K562 (cell line): ENCODE measurements around the gene CC2D2B. TPM values are rescaled to one million over a fixed set of nuclear protein-coding genes. Genes with fewer than 3 reads are reported as not detected.

ENCODE experiments used
- BCL6 ChIP-seq: fragments of 250-450 bp; sonication (Bioruptor Pico); IDR thresholded peaks from 2 replicates; pipeline ENCODE4 v1.4.0; 2020
- FOSL1 ChIP-seq: fragments of 200-800 bp; sonication (Bioruptor generic); conservative IDR thresholded peaks from 2 replicates; pipeline ENCODE4 v1.6.1; 2016; ENCODE audit warnings: missing genetic modification characterization, missing compliant biosample characterization
- HNRNPLL ChIP-seq: fragments of 200-400 bp; formaldehyde crosslinking; IDR thresholded peaks from 2 replicates; pipeline ENCODE4 v1.6.1; 2017; ENCODE audit warnings: low read length, low read depth, mild to moderate bottlenecking; ENCODE audit not compliant: poor library complexity, severe bottlenecking
- MEIS2 ChIP-seq: fragments of 450-650 bp; IDR thresholded peaks from 2 replicates; pipeline ENCODE4 v1.6.1; 2014; ENCODE audit warnings: mild to moderate bottlenecking; ENCODE audit not compliant: partially characterized antibody
- MTA3 ChIP-seq: fragments of 450-650 bp; formaldehyde crosslinking; IDR thresholded peaks from 2 replicates; pipeline ENCODE4 v1.6.1; 2017; ENCODE audit warnings: mild to moderate bottlenecking, borderline replicate concordance
- PCBP2 ChIP-seq: fragments of 200-400 bp; formaldehyde crosslinking; IDR thresholded peaks from 2 replicates; pipeline ENCODE4 v1.6.1; 2018; ENCODE audit warnings: low read length, low read depth, mild to moderate bottlenecking, moderate library complexity; ENCODE audit not compliant: poor library complexity, severe bottlenecking
- PRMT5 ChIP-seq: sonication (generic); formaldehyde crosslinking; IDR thresholded peaks from 2 replicates; pipeline ENCODE4 v1.5.0; 2020; ENCODE audit warnings: missing genetic modification reagents
- RFX7 ChIP-seq: fragments of 250-450 bp; sonication (Bioruptor Pico); IDR thresholded peaks from 2 replicates; pipeline ENCODE4 v1.5.1; 2021; ENCODE audit warnings: mild to moderate bottlenecking
- ZNF431 ChIP-seq: sonication (generic); formaldehyde crosslinking; IDR thresholded peaks from 2 replicates; pipeline ENCODE4 v1.8.0; 2022; ENCODE audit warnings: mild to moderate bottlenecking, missing genetic modification reagents
- polyA plus RNA-seq, 8 experiments: library from polyadenylated mRNA; depleted of rRNA in 4 of 8; stranded (reverse) in 5 of 8; unstranded in 3 of 8; fragments of >200 nt; fragmentation: Nextera tagmentation in 2 of 8; fragmentation: Illumina TruSeq in 1 of 8; extraction: Ambion mirVana in 2 of 8; extraction: Trizol in 1 of 8; gene quantifications; 2 replicates each; pipeline versions ENCODE4 v1.2.1 to v1.2.3, GENCODE V29; 2011 to 2014; ENCODE audit warnings: inconsistent platforms in 1 of 8, missing spikeins in 1 of 8
- total RNA-seq, 7 experiments: library from RNA; depleted of rRNA in 6 of 7; stranded (reverse); fragments of >200 nt in 6 of 7; fragmentation: Illumina TruSeq in 2 of 7; extraction: Trizol in 2 of 7; gene quantifications; 2 replicates each; pipeline versions ENCODE4 v1.2.1 to v1.2.3, GENCODE V29; 2011 to 2021; ENCODE audit warnings: low replicate concordance in 1 of 7
- TF ChIP-seq, protein P1 (sequence below): fragments of 450-650 bp; IDR thresholded peaks from 2 replicates; pipeline ENCODE4 v1.7.1; 2018; ENCODE audit warnings: mild to moderate bottlenecking, low read depth; ENCODE audit not compliant: partially characterized antibody
- TF ChIP-seq, protein P2 (sequence below), 2 experiments: fragments of 450-650 bp in 1 of 2; sonication (generic) in 1 of 2; formaldehyde crosslinking in 1 of 2; IDR thresholded peaks in 1 of 2; conservative IDR thresholded peaks in 1 of 2; 2 replicates each; pipeline versions ENCODE4 v1.6.1 to v1.8.1; 2016 to 2023; ENCODE audit warnings: mild to moderate bottlenecking in 2 of 2, moderate library complexity in 2 of 2, inconsistent platforms in 1 of 2, missing genetic modification reagents in 1 of 2
- TF ChIP-seq, protein P3 (sequence below): fragments of 450-650 bp; IDR thresholded peaks from 2 replicates; pipeline ENCODE4 v1.6.1; 2016; ENCODE audit warnings: antibody characterized with exemption
- TF ChIP-seq, protein P4 (sequence below): sonication (generic); formaldehyde crosslinking; IDR thresholded peaks from 2 replicates; pipeline ENCODE4 v1.4.0; 2020; ENCODE audit warnings: mild to moderate bottlenecking, missing genetic modification reagents
- TF ChIP-seq, protein P5 (sequence below), 2 experiments: IDR thresholded peaks in 1 of 2; conservative IDR thresholded peaks in 1 of 2; 2 replicates each; pipeline ENCODE4 v1.6.1; 2016; ENCODE audit warnings: low read depth in 2 of 2, mild to moderate bottlenecking in 1 of 2, missing compliant biosample characterization in 1 of 2, missing genetic modification characterization in 1 of 2, moderate library complexity in 1 of 2
- TF ChIP-seq, protein P6 (sequence below): fragments of 450-650 bp; formaldehyde crosslinking; IDR thresholded peaks from 2 replicates; pipeline ENCODE4 v1.4.0; 2022; ENCODE audit warnings: missing genetic modification characterization

The CC2D2B gene
- total and polyA plus RNA-seq, 9 of the 15 experiments (the other 6 are each of a cell fraction or from before 2014, with no cell fraction given) = 0.10 to 0.34 (median 0.20) TPM; not detected in 5

DNA sequence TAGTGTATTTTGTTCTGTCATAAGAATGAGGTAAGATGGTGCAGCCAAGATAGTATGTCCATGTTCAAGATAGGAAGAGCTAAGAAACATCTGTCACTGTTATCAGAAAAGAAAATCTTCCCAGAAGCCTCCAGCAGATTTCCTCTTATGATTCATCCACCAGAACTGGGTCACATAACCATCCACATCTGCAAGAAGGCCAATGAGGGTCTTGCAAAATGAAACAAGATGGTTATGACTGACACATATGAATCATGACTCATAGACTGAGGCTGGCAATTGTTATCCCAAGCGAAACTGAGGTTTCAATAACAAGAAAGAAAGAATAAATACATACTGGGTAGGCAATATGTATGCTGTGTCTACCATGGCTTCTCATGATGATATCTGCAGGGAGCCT, 165.9 kb downstream of the CC2D2B start (continued):
- TF ChIP-seq, protein P1, sequence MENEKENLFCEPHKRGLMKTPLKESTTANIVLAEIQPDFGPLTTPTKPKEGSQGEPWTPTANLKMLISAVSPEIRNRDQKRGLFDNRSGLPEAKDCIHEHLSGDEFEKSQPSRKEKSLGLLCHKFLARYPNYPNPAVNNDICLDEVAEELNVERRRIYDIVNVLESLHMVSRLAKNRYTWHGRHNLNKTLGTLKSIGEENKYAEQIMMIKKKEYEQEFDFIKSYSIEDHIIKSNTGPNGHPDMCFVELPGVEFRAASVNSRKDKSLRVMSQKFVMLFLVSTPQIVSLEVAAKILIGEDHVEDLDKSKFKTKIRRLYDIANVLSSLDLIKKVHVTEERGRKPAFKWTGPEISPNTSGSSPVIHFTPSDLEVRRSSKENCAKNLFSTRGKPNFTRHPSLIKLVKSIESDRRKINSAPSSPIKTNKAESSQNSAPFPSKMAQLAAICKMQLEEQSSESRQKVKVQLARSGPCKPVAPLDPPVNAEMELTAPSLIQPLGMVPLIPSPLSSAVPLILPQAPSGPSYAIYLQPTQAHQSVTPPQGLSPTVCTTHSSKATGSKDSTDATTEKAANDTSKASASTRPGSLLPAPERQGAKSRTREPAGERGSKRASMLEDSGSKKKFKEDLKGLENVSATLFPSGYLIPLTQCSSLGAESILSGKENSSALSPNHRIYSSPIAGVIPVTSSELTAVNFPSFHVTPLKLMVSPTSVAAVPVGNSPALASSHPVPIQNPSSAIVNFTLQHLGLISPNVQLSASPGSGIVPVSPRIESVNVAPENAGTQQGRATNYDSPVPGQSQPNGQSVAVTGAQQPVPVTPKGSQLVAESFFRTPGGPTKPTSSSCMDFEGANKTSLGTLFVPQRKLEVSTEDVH = no peak
- TF ChIP-seq PCBP2 (no peak), BCL6 (CRISPR knock-in tag) (no peak), ZNF431 (CRISPR knock-in tag) (no peak), MEIS2 (peak; percentile 67), RFX7 (CRISPR knock-in tag) (no peak), MTA3 (no peak), FOSL1 (tag) (peak; percentile 92), HNRNPLL (no peak), PRMT5 (CRISPR knock-in tag) (no peak)
- TF ChIP-seq, protein P2, sequence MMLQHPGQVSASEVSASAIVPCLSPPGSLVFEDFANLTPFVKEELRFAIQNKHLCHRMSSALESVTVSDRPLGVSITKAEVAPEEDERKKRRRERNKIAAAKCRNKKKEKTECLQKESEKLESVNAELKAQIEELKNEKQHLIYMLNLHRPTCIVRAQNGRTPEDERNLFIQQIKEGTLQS (IDR thresholded peaks at IDR 0.05) = peak; percentile 88
- TF ChIP-seq, protein P2 (CRISPR knock-in tag; conservative IDR thresholded peaks at IDR 0.05) = no peak
- TF ChIP-seq, protein P3, sequence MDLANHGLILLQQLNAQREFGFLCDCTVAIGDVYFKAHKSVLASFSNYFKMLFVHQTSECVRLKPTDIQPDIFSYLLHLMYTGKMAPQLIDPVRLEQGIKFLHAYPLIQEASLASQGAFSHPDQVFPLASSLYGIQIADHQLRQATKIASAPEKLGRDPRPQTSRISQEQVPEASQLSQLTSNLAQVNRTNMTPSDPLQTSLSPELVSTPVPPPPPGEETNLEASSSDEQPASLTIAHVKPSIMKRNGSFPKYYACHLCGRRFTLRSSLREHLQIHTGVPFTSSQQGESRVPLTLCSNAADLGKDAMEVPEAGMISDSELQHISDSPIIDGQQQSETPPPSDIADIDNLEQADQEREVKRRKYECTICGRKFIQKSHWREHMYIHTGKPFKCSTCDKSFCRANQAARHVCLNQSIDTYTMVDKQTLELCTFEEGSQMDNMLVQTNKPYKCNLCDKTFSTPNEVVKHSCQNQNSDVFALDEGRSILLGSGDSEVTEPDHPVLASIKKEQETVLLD = no peak
- TF ChIP-seq, protein P4, sequence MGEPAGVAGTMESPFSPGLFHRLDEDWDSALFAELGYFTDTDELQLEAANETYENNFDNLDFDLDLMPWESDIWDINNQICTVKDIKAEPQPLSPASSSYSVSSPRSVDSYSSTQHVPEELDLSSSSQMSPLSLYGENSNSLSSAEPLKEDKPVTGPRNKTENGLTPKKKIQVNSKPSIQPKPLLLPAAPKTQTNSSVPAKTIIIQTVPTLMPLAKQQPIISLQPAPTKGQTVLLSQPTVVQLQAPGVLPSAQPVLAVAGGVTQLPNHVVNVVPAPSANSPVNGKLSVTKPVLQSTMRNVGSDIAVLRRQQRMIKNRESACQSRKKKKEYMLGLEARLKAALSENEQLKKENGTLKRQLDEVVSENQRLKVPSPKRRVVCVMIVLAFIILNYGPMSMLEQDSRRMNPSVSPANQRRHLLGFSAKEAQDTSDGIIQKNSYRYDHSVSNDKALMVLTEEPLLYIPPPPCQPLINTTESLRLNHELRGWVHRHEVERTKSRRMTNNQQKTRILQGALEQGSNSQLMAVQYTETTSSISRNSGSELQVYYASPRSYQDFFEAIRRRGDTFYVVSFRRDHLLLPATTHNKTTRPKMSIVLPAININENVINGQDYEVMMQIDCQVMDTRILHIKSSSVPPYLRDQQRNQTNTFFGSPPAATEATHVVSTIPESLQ = no peak
- TF ChIP-seq, protein P5, sequence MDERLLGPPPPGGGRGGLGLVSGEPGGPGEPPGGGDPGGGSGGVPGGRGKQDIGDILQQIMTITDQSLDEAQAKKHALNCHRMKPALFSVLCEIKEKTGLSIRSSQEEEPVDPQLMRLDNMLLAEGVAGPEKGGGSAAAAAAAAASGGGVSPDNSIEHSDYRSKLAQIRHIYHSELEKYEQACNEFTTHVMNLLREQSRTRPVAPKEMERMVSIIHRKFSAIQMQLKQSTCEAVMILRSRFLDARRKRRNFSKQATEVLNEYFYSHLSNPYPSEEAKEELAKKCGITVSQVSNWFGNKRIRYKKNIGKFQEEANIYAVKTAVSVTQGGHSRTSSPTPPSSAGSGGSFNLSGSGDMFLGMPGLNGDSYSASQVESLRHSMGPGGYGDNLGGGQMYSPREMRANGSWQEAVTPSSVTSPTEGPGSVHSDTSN (CRISPR knock-in tag; IDR thresholded peaks at IDR 0.05; ENCODE audit: low read depth) = no peak
- TF ChIP-seq, protein P5 (tag; conservative IDR thresholded peaks at IDR 0.05; ENCODE audit: low read depth) = peak; percentile 42; the same call in 1 of the 2 replicates
- TF ChIP-seq, protein P6, sequence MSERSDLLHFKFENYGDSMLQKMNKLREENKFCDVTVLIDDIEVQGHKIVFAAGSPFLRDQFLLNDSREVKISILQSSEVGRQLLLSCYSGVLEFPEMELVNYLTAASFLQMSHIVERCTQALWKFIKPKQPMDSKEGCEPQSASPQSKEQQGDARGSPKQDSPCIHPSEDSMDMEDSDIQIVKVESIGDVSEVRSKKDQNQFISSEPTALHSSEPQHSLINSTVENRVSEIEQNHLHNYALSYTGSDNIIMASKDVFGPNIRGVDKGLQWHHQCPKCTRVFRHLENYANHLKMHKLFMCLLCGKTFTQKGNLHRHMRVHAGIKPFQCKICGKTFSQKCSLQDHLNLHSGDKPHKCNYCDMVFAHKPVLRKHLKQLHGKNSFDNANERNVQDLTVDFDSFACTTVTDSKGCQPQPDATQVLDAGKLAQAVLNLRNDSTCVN = no peak
